Activated CD4-positive, alpha-beta T cell treated with anti-CD3 and anti-CD28 coated beads for 36 hours (primary cell): Measurements from ENCODE around the gene STK32C. TPM values are rescaled to one million over a fixed set of nuclear protein-coding genes. Genes with fewer than 3 reads are reported as not detected.

Experiments
- ATAC-seq: fragments of 200-7000 bp; cut with Tn5 transposase; one replicate; pipeline ENCODE4 v1.10.0; 2021; ENCODE audit warnings: mild to moderate bottlenecking, moderate library complexity
- CTCF ChIA-PET: fragments of 350-600 bp; sonication (Branson Sonifier 250); formaldehyde crosslinking; loops from one replicate; lab custom pipeline; 2021; ENCODE audit warnings: antibody characterized with exemption; lab: Charles Lee
- POLR2A ChIA-PET: fragments of 350-600 bp; sonication (Branson Sonifier 250); formaldehyde crosslinking; loops from one replicate; lab custom pipeline; 2021; ENCODE audit warnings: antibody characterized with exemption, inconsistent platforms; lab: Charles Lee
- DNase-seq: peaks from one replicate; pipeline ENCODE4 v3.0.0-alpha.2; 2020
- H3K27ac Mint-ChIP-seq: one replicate; pipeline ENCODE4 v1.8.0; 2021; ENCODE audit warnings: mixed read lengths
- H3K27me3 Mint-ChIP-seq: one replicate; pipeline ENCODE4 v1.8.0; 2021; ENCODE audit warnings: mixed read lengths
- H3K36me3 Mint-ChIP-seq: one replicate; pipeline ENCODE4 v1.8.0; 2021; ENCODE audit warnings: low read depth, mixed read lengths
- H3K4me1 Mint-ChIP-seq: one replicate; pipeline ENCODE4 v1.8.0; 2021; ENCODE audit warnings: mixed read lengths
- H3K4me3 Mint-ChIP-seq: one replicate; pipeline ENCODE4 v1.8.0; 2021; ENCODE audit warnings: mild to moderate bottlenecking, moderate library complexity, mixed read lengths
- H3K9me3 Mint-ChIP-seq: one replicate; pipeline ENCODE4 v1.8.0; 2021; ENCODE audit warnings: low read depth, mixed read lengths
- intact Hi-C, 2 experiments: fragments of 100-400 bp; cut with DNase I in 1 of 2; cut with micrococcal nuclease in 1 of 2; formaldehyde crosslinking; loops; one replicate each; pipeline versions ENCODE4 v1.14.2 to v1.15.1; 2022 to 2024; cut with DNase I, micrococcal nuclease
- total RNA-seq, 2 experiments: library from RNA; stranded (reverse); gene quantifications; one replicate each; pipeline ENCODE4 v1.2.3, GENCODE V29; 2021

The STK32C gene
- total RNA-seq, 2 experiments from 2014 or later, result 15.8 to 19.9 TPM

GRCh38 chr10:132194726-132195125 is 113.0 kb downstream of the STK32C start:
- intact Hi-C loops, result no loop called here
- H3K27ac Mint-ChIP-seq, result no peak overlapping the region
- POLR2A ChIA-PET, result no interaction called here
- H3K4me3 Mint-ChIP-seq, result no peak overlapping the region
- H3K36me3 Mint-ChIP-seq, result no peaks in the 10 kb centered on the region
- ATAC-seq (no peak), DNase-seq (no peak)
- H3K4me1 Mint-ChIP-seq, result no peaks in the 10 kb centered on the region
- peaks cover 4% of the 10 kb centered on the region for H3K27me3 Mint-ChIP-seq
- no peaks in the 10 kb centered on the region for H3K9me3 Mint-ChIP-seq
- CTCF ChIA-PET, result no interaction called here

- POLR2A ChIA-PET, result no interaction called here
- no peaks in the 10 kb centered on the region for H3K36me3 Mint-ChIP-seq
- H3K27ac Mint-ChIP-seq, result no peak overlapping the region
- no peaks in the 10 kb centered on the region for H3K9me3 Mint-ChIP-seq
- CTCF ChIA-PET, result no interaction called here
- intact Hi-C loops, result no loop called here
- no peaks in the 10 kb centered on the region for H3K4me1 Mint-ChIP-seq
- peaks cover 11% of the 10 kb centered on the region for H3K27me3 Mint-ChIP-seq
- ATAC-seq (peak; percentile 47), DNase-seq (peak; percentile 52)
- H3K4me3 Mint-ChIP-seq, result no peak overlapping the region
These were observed 113.7 kb downstream of the STK32C start for GRCh38 chr10:132193907-132194552.

GRCh38 chr10:132192991-132193665 is 114.6 kb downstream of the STK32C start:
- no peak overlapping the region for H3K4me3 Mint-ChIP-seq
- no peaks in the 10 kb centered on the region for H3K9me3 Mint-ChIP-seq
- no peak for DNase-seq
- no peak overlapping the region for H3K27ac Mint-ChIP-seq
- POLR2A ChIA-PET, result no interaction called here
- ATAC-seq, result no peak
- CTCF ChIA-PET, result no interaction called here
- peaks cover 18% of the 10 kb centered on the region for H3K27me3 Mint-ChIP-seq
- no peaks in the 10 kb centered on the region for H3K4me1 Mint-ChIP-seq
- no peaks in the 10 kb centered on the region for H3K36me3 Mint-ChIP-seq
- intact Hi-C loops, result no loop called here

- no peak for ATAC-seq
- DNase-seq, result no peak
- no peak overlapping the region for H3K27ac Mint-ChIP-seq
- no peak overlapping the region for H3K4me3 Mint-ChIP-seq
- no peaks in the 10 kb centered on the region for H3K9me3 Mint-ChIP-seq
- intact Hi-C loops, result no loop called here
- H3K27me3 Mint-ChIP-seq, result peaks cover 22% of the 10 kb centered on the region
- peaks cover 3% of the 10 kb centered on the region for H3K4me1 Mint-ChIP-seq
- no peaks in the 10 kb centered on the region for H3K36me3 Mint-ChIP-seq
- ChIA-PET CTCF (no interaction called here), POLR2A (no interaction called here)
These were observed 115.4 kb downstream of the STK32C start for GRCh38 chr10:132192076-132192975.

- peaks cover 26% of the 10 kb centered on the region for H3K27me3 Mint-ChIP-seq
These were observed 117.8 kb downstream of the STK32C start for GRCh38 chr10:132189810-132190422.

DNA sequence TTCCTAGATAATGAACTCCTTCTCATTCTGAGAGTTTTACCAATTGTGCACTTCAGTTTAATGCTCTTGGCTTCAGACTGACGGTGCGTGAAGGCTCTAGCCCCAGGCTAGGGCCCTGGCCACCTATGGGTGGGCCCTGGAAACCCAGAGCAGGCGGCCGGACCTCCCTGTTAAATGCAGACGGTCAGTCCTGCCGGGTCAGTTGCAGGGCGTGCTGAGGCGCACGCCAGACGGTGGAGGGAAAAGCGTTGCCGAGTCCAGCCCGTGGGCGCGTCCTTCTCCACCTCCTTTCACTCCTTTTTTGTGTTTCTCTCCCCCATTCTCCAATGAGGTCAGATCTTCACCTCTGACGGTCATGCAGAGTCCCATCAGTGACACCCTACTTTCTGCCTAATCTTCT is 118.7 kb downstream of the STK32C start:
- H3K36me3 Mint-ChIP-seq, result no peaks in the 10 kb centered on the region
- H3K4me3 Mint-ChIP-seq, result no peak overlapping the region
- CTCF ChIA-PET, result interaction anchor here (1.0 kb wide), 1 partner anchor 41 kb away, joined by 3 read pairs; no protein-coding TSS in a partner anchor
- no peaks in the 10 kb centered on the region for H3K9me3 Mint-ChIP-seq
- peaks cover 32% of the 10 kb centered on the region for H3K27me3 Mint-ChIP-seq
- H3K27ac Mint-ChIP-seq, result no peak overlapping the region
- ATAC-seq, result no peak
- intact Hi-C loops, result no loop called here
- POLR2A ChIA-PET, result no interaction called here
- DNase-seq, result no peak
- peaks cover 3% of the 10 kb centered on the region for H3K4me1 Mint-ChIP-seq

More at GRCh38 chr10:132189810-132190422, 117.8 kb downstream of the STK32C start:
- H3K4me3 Mint-ChIP-seq, result no peak overlapping the region
- H3K27ac Mint-ChIP-seq, result no peak overlapping the region
- H3K9me3 Mint-ChIP-seq, result no peaks in the 10 kb centered on the region
- ChIA-PET CTCF (interaction anchor here (1.0 kb wide), 1 partner anchor 42 kb away, joined by 3 read pairs; no protein-coding TSS in a partner anchor), POLR2A (interaction anchor here (0.6 kb wide), 1 partner anchor 35 kb away, joined by 12 read pairs; no protein-coding TSS in a partner anchor)
- intact Hi-C loops, result no loop called here
- no peak for ATAC-seq
- no peak for DNase-seq
- H3K4me1 Mint-ChIP-seq, result peaks cover 3% of the 10 kb centered on the region
- no peaks in the 10 kb centered on the region for H3K36me3 Mint-ChIP-seq

DNA sequence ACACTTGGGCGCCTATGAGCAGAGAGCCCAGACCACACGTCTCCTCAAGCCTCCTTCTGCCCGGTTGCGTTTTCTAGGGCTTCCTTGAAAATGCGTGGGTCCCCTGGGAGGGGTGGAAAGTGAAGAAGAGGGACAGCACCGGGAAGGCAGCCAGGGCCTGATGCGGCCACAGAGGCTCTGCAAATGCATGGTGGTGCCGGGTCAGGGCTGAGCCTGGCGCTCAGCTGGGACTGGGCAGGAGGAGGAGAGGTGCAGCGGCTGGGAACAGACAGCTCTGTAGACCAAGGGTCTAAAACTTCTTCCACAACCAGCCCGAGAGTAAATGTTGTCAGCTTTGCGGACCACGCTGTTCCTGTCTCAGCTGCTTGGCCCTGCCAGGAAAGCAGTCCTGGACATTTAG is 119.4 kb downstream of the STK32C start:
- DNase-seq (no peak), ATAC-seq (no peak)
- Mint-ChIP-seq H3K9me3 (no peaks in the 10 kb centered on the region), H3K4me1 (peaks cover 3% of the 10 kb centered on the region), H3K36me3 (no peaks in the 10 kb centered on the region), H3K4me3 (peak overlapping the region; percentile 53), H3K27ac (no peak overlapping the region), H3K27me3 (peaks cover 32% of the 10 kb centered on the region)
- intact Hi-C loops, result no loop called here
- ChIA-PET CTCF (interaction anchor here (0.7 kb wide), 1 partner anchor 61 kb away, joined by 3 read pairs; no protein-coding TSS in a partner anchor), POLR2A (no interaction called here)

DNA sequence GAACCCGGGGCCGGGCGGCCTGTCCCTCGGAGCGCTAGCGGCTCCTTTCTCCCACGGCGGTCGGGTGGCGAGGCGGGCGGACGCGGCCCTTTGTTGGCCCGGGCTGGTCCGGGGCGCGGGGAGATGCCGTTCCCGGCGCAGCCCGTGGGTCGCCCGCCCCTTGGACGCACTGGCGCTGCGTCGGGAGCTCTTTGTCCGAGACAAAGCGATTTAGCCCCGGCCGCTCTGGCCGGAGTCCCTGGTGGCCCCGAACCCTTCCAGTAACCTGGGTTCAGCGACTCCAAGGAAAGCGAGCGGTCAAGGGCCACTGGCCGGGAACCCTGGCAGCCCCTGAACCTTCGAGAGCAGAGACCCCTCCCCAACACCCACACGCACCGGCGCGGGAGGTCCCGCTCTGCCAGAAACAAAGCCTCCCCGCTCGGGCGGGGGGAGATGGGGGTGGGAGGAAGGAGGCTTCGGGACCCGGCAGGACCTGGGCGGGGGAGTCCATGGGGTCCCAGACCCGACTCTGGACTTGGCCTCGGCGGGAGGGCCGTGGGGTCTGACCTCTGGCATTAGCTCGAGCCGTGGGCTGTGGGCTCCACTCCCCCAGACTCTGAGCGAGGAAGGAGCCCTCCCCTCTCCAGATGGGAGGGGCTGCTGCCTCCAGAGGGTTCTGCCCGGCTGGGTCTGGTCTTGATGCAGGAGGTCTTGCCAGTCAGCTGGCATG is 120.2 kb downstream of the STK32C start:
- ATAC-seq (no peak), DNase-seq (no peak)
- CTCF ChIA-PET, result interaction anchor here (0.7 kb wide), 1 partner anchor 62 kb away, joined by 3 read pairs; no protein-coding TSS in a partner anchor
- H3K4me3 Mint-ChIP-seq, result peak overlapping the region; percentile 53
- no peaks in the 10 kb centered on the region for H3K36me3 Mint-ChIP-seq
- peaks cover 36% of the 10 kb centered on the region for H3K27me3 Mint-ChIP-seq
- POLR2A ChIA-PET, result no interaction called here
- H3K27ac Mint-ChIP-seq, result no peak overlapping the region
- intact Hi-C loops, result loop anchor here in 1 of 2 experiments (2.0 kb wide), 1 partner anchor 1121 kb away; the partner anchor contains the start of genes TUBGCP2 and ZNF511
- no peaks in the 10 kb centered on the region for H3K9me3 Mint-ChIP-seq
- peaks cover 3% of the 10 kb centered on the region for H3K4me1 Mint-ChIP-seq

- peak; percentile 73 for DNase-seq
- peak; percentile 77 for ATAC-seq
- Mint-ChIP-seq H3K4me1 (peaks cover 3% of the 10 kb centered on the region), H3K36me3 (no peaks in the 10 kb centered on the region), H3K4me3 (peak within 1 kb of the TSS; percentile 53), H3K27ac (no peak within 1 kb of the TSS), H3K9me3 (no peaks in the 10 kb centered on the region), H3K27me3 (peaks cover 36% of the 10 kb centered on the region)
- intact Hi-C loops, result loop anchor here in 1 of 2 experiments (1.0 to 2.0 kb wide), 7 partner anchors 23 to 1122 kb away; partner anchors contain the start of genes INPP5A, LRRC27, TUBGCP2 and ZNF511
- ChIA-PET CTCF (no interaction called here), POLR2A (no interaction called here)
These were observed 121.0 kb downstream of the STK32C start, which contains the start of gene DPYSL4 for GRCh38 chr10:132186488-132187429. DPYSL4 (plus strand) TSS chr10:132186948; CDS start chr10:132187064, 116 bp downstream.
